Measurements from ENCODE around the gene PLEKHG5. TPM values are rescaled to one million over a fixed set of nuclear protein-coding genes. Genes with fewer than 3 reads are reported as not detected.

PLEKHG5 gene
- total RNA-seq, 1 experiment from 2014 or later = 1.3 TPM

DNA sequence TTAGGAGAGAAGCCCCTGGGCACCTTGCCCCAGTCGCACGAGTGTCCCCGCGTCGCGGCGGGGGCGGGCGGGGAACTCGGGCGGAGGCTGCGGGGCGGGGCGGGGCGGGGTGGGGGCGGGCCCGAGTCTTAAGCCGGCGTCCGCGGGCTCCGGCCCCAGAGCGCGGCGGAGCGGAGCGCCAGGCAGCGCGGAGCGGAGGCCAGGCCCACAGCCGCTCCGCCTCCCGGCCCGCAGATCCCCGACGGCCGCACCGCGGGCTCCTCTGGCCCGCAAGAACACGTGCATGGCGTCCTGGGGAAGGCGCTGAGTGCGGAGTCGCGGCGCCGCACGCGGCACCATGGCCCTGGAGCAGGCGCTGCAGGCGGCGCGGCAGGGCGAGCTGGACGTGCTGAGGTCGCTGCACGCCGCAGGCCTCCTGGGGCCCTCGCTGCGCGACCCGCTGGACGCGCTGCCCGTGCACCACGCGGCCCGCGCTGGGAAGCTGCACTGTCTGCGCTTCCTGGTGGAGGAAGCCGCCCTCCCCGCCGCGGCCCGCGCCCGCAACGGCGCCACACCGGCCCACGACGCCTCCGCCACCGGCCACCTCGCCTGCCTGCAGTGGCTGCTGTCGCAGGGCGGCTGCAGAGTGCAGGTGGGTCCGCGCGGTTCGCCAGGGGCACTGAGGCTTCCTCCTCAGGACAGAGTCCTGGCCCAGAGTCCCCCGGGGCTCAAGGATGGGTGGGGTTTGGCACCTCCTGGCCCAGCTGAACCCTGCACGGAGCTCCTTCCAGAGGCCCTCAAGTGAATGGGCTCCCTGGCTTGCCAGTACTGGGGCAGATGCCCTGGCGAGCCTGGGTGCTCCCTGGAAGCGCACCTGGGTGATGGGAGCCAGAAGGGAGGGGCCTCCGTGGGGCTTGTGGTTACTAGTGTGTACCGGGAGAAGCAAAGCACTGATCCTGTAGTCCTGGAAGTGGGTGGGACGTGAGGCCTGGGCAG, 66.6 kb downstream of the PLEKHG5 start, which contains the start of gene ESPN:
TSS of gene ESPN (plus strand) at position 158 of the 975 bp plus-strand sequence. CDS start at position 338, 180 bp downstream.
- DNase-seq (ENCODE audit: low spot score) = no peak

DNA sequence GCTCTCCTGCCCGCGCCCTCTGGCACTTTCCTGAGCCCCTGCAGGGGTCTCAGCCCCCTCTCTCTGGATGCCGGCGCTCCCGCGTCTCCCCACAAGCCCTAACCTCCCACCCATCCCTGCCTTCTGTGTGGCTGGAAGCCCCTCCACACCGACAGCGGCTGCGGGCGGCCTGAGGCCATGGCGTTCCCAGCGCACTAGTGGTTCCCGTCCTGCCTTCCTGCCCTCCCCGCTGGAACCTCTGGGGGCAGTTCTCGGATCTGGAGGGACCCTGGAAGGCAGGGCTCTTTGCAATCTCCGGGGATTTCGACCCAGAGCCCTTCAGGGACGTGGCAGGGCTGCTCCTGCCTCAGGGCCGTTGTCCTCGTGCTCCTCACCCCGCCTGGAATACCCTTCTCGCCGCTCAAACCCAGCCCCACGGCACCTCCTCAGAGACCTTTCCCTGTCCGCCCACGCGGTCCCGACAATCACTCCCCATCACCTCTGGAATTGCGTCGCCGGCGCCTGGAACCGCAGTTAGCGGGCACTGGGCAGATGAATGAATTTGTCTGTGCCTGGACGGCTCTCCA, 67.4 kb downstream of the PLEKHG5 start:
- no peak for DNase-seq (ENCODE audit: low spot score)

DNA sequence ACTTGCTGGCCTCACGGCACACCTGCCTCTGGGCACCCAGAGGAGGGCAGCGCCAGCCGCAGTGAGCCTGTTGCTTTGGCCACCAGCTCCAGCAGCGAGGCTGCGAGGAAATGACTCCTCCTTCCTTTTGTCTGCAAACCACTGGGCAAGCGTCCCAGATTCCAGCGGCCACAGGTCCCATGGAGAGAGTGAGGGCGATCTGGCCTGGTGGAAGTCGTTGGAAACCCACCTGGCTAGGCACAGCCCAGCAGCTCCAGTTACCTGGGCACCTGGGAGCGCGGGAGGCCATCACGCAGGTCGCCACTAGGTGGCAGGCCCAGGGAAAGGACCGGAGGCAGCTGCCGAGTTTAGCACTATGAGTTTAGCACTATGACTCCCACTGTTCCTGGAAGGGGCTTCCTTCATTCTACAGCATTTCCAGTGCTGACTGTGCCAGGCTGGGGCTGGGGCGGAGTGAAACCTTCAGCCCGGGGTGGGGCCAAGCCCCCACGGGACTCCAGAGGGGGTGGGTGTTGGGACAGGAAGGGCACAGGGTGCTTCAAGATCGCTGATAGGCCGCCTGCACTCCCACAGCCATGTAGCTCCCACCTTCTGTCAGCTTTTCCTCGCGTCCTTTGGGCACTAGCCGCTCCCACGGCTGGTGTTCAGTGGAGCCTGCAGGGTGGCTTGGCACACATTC, 68.0 kb downstream of the PLEKHG5 start:
- DNase-seq (ENCODE audit: low spot score) = no peak

DNA sequence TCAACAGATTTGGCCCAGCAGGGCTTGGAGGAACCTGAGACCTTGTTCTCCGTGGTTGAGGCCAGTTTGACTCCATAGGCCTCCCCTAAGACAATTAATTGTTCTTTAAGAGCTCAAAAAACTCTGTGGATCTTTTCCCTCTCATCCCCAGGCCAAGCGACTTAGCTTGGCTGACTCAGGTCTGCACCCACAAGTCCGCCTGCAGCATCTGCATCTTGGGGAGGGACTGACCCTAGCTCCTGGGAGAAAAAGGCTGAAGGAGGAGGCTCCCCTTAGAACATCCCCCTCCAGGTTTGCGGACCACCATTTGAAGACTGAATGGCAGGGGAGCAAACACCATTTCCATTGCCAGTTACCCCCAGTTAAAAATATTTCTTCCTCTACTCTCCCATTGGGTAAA, 70.2 kb downstream of the PLEKHG5 start:
- DNase-seq (ENCODE audit: low spot score) = no peak

DNA sequence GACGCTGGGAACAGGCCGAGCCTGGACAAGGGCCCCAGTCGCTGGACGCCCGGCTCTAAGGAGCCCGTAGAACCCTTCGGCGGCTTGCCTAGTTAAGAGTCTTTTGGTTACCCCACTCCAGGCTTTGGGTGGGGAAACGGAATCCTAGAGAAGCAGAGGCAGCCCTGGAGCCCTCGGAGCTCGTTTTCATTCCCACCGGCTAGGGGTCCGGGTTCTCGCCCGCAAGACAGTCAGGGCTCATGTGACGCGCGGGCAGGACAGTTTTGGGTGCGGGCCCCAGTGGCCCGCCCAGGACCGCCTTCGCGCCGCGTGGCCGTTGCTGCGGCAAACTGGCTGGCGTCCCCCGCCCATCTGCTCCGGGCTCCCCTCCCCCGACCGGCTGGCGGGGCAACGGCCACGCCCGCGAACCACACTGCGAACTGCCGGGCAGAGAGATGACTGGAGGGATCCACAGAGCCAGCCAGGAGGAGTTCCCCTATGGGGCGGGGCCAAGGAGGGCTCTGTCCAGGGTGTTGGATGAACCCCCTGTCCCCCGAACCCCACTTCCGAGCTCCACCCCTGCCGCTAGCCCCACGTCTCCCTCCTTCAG, 70.9 kb downstream of the PLEKHG5 start:
- DNase-seq (ENCODE audit: low spot score) = no peak

DNA sequence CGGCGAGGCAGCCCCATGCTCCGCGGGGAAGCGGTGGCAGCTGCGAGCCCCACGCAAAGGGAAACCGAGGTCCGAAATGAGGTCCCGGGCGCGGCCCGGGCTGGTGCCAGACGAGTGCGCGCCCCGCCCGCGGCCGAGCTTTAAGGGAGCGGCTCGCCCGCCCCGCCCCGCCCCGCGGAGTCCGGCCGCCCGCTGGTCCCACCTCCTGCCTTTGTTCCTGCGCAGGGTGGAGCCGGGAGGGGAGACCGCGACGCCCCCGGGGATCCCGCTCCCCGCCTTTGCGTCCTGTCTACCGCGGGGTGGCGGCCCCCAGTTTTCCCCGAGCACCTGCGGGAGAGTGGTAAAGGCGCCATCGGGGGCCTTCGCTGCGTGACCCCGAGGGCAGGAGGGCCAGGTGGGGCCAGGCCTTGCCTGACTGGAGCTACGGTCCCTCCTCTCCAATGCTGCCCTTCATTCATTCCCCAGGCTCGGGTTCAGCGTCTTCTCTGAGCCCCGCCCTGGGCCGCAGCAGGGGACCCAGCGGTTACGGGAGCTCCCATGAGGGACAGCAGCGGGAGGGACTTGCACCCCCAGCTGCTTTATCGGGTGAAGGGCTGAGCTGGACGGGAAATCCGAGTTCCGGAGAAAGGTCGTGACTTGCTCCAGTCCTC, 71.5 kb downstream of the PLEKHG5 start, which contains the start of gene HES2:
TSS of gene HES2 (minus strand) at position 116 of the 650 bp plus-strand sequence. CDS start at position 17, 99 bp downstream.
- DNase-seq (ENCODE audit: low spot score) = no peak

DNA sequence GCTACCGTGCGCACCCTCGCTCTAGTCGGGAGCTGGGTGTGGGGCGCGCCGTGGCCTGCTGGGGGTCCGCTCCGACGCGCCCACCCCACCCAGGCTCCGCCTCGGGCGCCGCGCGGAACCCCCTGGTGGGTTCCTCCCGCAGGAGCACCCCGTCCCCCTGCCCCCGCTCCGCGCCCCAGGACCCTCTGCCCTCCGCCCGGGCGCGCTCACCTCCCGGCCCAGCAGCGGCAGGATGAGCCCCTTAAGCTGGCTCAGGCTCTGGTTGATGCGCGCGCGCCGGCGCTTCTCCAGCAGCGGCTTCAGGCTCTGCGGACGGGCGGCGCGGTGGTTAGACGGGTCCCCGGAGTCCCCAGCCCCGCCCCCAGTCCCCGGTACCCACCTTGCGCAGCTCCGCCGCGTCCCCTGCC, 72.1 kb downstream of the PLEKHG5 start:
- no peak for DNase-seq (ENCODE audit: low spot score)

DNA sequence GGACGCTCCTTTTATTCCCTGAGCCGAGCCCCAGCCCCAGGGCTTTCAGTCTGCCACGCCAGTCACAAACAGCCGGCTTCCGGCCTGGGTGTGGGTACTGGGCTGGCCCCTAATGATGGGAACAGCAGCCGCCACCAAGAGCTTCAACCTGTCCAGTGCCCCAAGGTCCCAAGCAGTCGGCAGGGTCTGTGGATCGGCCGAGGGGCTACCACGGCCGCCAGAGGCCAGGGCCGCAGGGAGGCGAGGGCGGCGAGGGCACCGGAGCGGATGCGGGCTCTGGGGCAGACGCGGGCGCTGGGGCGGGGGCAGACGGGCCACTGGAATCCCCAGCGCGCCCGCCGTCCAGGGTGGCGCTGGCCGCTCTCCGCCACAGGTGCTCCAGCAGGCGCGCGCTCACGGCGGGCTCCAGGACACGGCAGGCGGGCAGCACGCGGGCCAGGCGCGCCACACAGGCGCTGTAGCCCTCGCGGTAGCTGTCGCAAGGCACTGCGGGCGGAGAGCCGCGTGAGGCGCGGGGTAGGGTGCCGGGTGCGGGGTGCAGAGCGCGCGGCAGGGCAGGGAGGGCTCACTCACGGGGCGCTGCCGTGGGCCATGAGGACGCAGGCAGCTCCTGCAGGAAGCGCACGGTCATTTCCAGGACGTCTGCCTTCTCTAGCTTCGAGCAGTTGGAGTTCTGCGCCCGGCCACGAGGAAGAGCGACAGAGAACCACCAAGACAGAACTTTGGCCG, 72.6 kb downstream of the PLEKHG5 start:
- no peak for DNase-seq (ENCODE audit: low spot score)

DNA sequence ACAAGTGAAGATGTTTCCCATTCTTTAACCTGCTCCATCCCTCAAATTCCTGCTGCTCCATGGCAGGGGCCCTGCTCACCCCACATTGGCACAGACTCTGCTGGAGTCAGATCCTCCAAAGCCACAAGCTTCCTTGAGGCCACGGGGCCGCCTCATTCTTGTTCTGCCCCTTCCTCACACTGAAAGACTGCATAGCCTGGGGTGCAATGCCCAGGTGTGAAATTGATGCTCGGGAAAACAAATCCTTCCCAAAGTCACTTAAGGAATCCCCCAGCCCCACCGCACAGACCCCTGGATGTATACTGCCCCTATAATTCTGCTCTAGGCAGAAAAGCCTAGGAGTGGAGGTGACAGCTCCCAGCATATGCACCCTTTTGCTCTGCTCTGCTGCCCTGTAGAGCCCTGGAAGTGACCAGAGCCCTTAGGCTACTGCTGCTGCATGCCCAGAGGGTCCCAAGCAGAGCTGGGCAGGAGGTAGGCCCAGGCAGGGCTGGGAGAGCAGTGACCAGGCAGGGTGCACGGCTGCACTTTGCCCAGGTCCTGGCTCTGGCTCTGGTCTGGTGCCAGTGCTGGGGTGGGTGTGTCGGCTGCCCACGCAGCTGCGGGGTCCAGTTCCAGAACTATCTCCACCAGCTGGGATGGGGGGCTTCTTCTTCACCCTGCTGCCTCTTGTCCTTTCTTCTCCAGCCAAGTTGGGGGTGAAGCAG, 73.4 kb downstream of the PLEKHG5 start:
- DNase-seq (ENCODE audit: low spot score) = no peak

Other genes starting within 250 kb of the PLEKHG5 start
- not detected in 2 replicates for gene HES3, start 247.5 kb downstream of the PLEKHG5 start, total RNA-seq (2014; rRNA removed; shearing (Covaris generic))
- gene GPR153, start 230.6 kb downstream of the PLEKHG5 start, total RNA-seq (2014; rRNA removed; shearing (Covaris generic)) = 1.7 and 1.9 TPM in 2 replicates
- gene ACOT7, start 97.9 kb downstream of the PLEKHG5 start, total RNA-seq (2014; rRNA removed; shearing (Covaris generic)) = 50.6 and 56.0 TPM in 2 replicates
- not detected in 2 replicates for gene HES2, start 71.7 kb downstream of the PLEKHG5 start, total RNA-seq (2014; rRNA removed; shearing (Covaris generic))
- not detected in 2 replicates for gene ESPN, start 66.9 kb downstream of the PLEKHG5 start, total RNA-seq (2014; rRNA removed; shearing (Covaris generic))
- gene TNFRSF25, start 25.5 kb downstream of the PLEKHG5 start, total RNA-seq (2014; rRNA removed; shearing (Covaris generic)) = 0.10 and 0.81 TPM in 2 replicates
- 12.0 and 14.9 TPM in 2 replicates for gene NOL9, start 62.8 kb upstream of the PLEKHG5 start, total RNA-seq (2014; rRNA removed; shearing (Covaris generic))
- not detected in 2 replicates for gene TAS1R1, start 63.6 kb upstream of the PLEKHG5 start, total RNA-seq (2014; rRNA removed; shearing (Covaris generic))
- gene ZBTB48, start 88.3 kb upstream of the PLEKHG5 start, total RNA-seq (2014; rRNA removed; shearing (Covaris generic)) = 6.3 and 8.8 TPM in 2 replicates
- gene KLHL21, start 111.2 kb upstream of the PLEKHG5 start, total RNA-seq (2014; rRNA removed; shearing (Covaris generic)) = 8.4 and 11.4 TPM in 2 replicates
- 7.6 and 7.8 TPM in 2 replicates for gene PHF13, start 122.1 kb upstream of the PLEKHG5 start, total RNA-seq (2014; rRNA removed; shearing (Covaris generic))
- 11.4 and 17.0 TPM in 2 replicates for gene THAP3, start 133.2 kb upstream of the PLEKHG5 start, total RNA-seq (2014; rRNA removed; shearing (Covaris generic))
- gene DNAJC11, start 210.1 kb upstream of the PLEKHG5 start, total RNA-seq (2014; rRNA removed; shearing (Covaris generic)) = 33.4 and 36.5 TPM in 2 replicates